IPS-20b (cell line): ENCODE measurements around the gene HMCN2.

Experiments
- H3K27ac ChIP-seq: one replicate; pipeline ENCODE4 v1.5.1; 2013; ENCODE audit warnings: low read length
- H3K27me3 ChIP-seq: 2 replicates; pipeline ENCODE4 v1.6.1; 2013; ENCODE audit warnings: mild to moderate bottlenecking, low read length, inconsistent platforms; ENCODE audit not compliant: insufficient read depth
- H3K36me3 ChIP-seq: 2 replicates; pipeline ENCODE4 v1.6.1; 2013; ENCODE audit warnings: low read depth, mild to moderate bottlenecking, inconsistent platforms, low read length, moderate library complexity; ENCODE audit not compliant: insufficient read depth
- H3K4me1 ChIP-seq: 2 replicates; pipeline ENCODE4 v1.6.1; 2013; ENCODE audit warnings: mild to moderate bottlenecking, control low read depth, inconsistent platforms, low read length, moderate library complexity; ENCODE audit not compliant: insufficient read depth
- H3K4me3 ChIP-seq: 2 replicates; pipeline ENCODE4 v1.5.1; 2013; ENCODE audit warnings: mild to moderate bottlenecking, low read length, inconsistent platforms
- H3K9ac ChIP-seq: 2 replicates; pipeline ENCODE4 v1.6.1; 2013; ENCODE audit warnings: low read depth, mild to moderate bottlenecking, inconsistent platforms, low read length, moderate library complexity
- H3K9me3 ChIP-seq: 2 replicates; pipeline ENCODE4 v1.6.1; 2013; ENCODE audit warnings: mild to moderate bottlenecking, low read depth, low read length, inconsistent platforms; ENCODE audit not compliant: insufficient read depth

HMCN2 gene

DNA sequence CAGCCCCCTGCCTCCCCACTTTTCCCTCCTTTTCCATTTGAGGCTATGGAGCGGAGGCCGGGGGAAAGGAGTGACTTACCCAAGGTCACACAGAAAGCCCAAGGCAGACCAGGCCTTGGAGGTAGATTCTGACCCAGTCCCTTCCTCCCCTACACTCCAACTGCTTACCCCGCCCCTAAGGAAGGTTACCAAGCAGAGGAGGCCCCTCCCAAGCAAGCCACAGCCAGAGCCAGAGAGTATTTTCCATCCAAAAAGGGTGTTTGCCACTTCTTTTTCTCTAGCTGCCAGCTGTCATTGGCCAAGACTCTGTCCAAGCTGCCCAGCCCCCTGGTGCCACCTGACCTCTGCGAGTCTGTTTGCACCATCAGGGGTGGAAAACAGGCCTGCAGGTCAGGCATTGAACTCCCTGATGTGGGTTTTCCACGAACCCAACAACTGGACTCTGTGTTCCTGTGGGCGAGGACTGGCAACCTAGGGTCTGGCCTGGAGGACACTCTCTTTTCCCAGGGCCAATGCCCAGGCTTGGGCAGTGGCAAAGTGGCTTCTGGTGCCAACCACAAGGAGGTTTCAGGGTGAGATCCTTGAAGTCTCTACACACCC, 172.9 kb downstream of the HMCN2 start:
- Histone ChIP-seq H3K4me3 (no peak overlapping the region), H3K9ac (no peak overlapping the region), H3K36me3 (no peaks in the 10 kb centered on the region), H3K4me1 (no peaks in the 10 kb centered on the region), H3K27ac (no peak overlapping the region), H3K9me3 (no peaks in the 10 kb centered on the region; the same call in 1 of the 2 replicates), H3K27me3 (peaks cover 25% of the 10 kb centered on the region)

- Histone ChIP-seq H3K36me3 (no peaks in the 10 kb centered on the region), H3K9me3 (no peaks in the 10 kb centered on the region; the same call in 1 of the 2 replicates), H3K27ac (no peak overlapping the region), H3K9ac (no peak overlapping the region), H3K4me1 (peaks cover 4% of the 10 kb centered on the region; the same call in 1 of the 2 replicates), H3K27me3 (peaks cover 34% of the 10 kb centered on the region), H3K4me3 (no peak overlapping the region)
Measured at GRCh38 chr9:130441031-130441430, 175.5 kb downstream of the HMCN2 start.

GRCh38 chr9:130442746-130443455, 177.3 kb downstream of the HMCN2 start:
- no peak overlapping the region for H3K9ac ChIP-seq
- no peaks in the 10 kb centered on the region; the same call in 1 of the 2 replicates for H3K9me3 ChIP-seq
- no peaks in the 10 kb centered on the region for H3K36me3 ChIP-seq
- peaks cover 44% of the 10 kb centered on the region for H3K27me3 ChIP-seq
- H3K27ac ChIP-seq = no peak overlapping the region
- H3K4me1 ChIP-seq = peaks cover 21% of the 10 kb centered on the region
- no peak overlapping the region for H3K4me3 ChIP-seq

GRCh38 chr9:130443456-130443801, 177.9 kb downstream of the HMCN2 start:
- H3K4me1 ChIP-seq = peaks cover 25% of the 10 kb centered on the region
- no peak overlapping the region for H3K9ac ChIP-seq
- H3K27me3 ChIP-seq = peaks cover 44% of the 10 kb centered on the region
- H3K27ac ChIP-seq = no peak overlapping the region
- no peaks in the 10 kb centered on the region; the same call in 1 of the 2 replicates for H3K9me3 ChIP-seq
- H3K4me3 ChIP-seq = no peak overlapping the region
- H3K36me3 ChIP-seq = no peaks in the 10 kb centered on the region

- Histone ChIP-seq H3K27ac (no peak overlapping the region), H3K4me1 (peaks cover 25% of the 10 kb centered on the region), H3K27me3 (peaks cover 44% of the 10 kb centered on the region), H3K4me3 (peak overlapping the region; percentile 64; the same call in 1 of the 2 replicates), H3K9ac (no peak overlapping the region), H3K36me3 (no peaks in the 10 kb centered on the region), H3K9me3 (no peaks in the 10 kb centered on the region; the same call in 1 of the 2 replicates)
Measured at GRCh38 chr9:130443840-130444492, 178.4 kb downstream of the HMCN2 start.

DNA sequence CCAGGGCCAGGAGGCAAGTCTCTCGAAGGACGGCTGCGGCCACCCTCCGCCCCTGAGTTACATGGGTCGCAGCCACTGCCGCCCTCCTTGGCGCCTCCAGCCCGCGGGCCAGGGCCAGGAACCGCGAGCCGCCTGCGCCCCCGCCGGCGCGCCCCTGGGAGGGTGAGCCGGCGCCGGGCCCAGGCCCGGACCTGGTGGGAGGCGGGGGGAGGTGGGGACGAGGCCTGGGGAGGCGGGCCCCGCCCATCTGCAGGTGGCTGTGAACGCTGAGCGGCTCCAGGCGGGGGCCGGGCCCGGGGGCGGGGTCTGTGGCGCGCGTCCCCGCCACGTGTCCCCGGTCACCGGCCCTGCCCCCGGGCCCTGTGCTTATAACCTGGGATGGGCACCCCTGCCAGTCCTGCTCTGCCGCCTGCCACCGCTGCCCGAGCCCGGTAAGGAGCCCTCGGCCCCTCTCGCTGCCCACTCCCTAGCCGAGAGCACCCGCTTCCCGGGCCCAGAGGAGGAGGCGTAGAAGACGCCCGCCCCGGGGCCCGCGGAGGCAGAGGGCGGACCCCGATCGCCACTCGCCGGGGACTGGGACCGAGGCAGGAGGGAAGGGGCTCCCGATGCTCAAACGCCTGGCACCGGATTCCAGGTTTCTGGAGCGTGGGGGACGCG, 179.1 kb downstream of the HMCN2 start, which contains the start of gene ASS1:
Gene ASS1 (plus strand): TSS at position 397 of the 657 bp plus-strand sequence. CDS start 7,268 bp downstream, outside the sequence.
- H3K9ac ChIP-seq = peak within 1 kb of the TSS; percentile 61; the same call in 1 of the 2 replicates
- H3K36me3 ChIP-seq = no peaks in the 10 kb centered on the region
- H3K4me3 ChIP-seq = peak within 1 kb of the TSS; percentile 64
- peaks cover 25% of the 10 kb centered on the region for H3K4me1 ChIP-seq
- no peak within 1 kb of the TSS for H3K27ac ChIP-seq
- H3K27me3 ChIP-seq = peaks cover 44% of the 10 kb centered on the region
- H3K9me3 ChIP-seq = no peaks in the 10 kb centered on the region; the same call in 1 of the 2 replicates

DNA sequence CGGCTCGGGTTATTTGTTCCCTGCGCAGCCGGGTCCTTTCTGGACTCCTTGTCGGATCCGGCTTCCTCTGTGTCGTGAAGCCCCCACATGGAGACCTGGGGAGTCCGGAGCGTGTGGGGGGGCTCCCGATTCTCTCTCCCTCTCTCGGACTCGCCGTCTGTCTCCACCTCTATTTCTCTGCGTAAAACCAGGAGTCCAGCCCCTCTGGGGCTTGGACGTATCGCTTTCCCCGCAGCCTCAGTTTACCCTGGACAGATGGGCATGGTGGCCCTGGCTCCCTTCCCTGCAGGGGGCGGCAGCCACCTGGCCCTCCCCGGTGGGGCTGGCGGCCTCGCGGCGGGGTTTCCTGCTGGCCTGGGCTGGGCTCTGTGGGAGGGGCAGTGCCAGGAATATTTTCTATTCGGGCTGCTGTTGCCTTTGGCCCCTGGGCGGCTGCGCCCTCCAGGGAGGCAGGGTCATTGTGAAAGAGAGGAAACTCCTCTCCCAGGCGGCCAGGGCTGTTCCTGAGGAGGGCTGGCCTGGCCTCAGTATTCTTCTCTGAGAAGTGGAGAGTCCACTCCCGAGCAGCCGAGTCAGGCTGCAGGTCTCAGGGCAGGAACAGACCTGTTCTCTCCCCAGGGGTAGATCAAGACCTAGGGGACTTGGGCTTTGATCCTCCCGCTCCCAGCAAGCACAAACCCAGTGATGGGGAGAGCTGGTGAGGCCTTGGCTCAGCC, 179.9 kb downstream of the HMCN2 start:
- Histone ChIP-seq H3K36me3 (no peaks in the 10 kb centered on the region), H3K4me3 (peak overlapping the region; percentile 64), H3K9me3 (no peaks in the 10 kb centered on the region; the same call in 1 of the 2 replicates), H3K9ac (peak overlapping the region; percentile 61; the same call in 1 of the 2 replicates), H3K4me1 (peaks cover 25% of the 10 kb centered on the region), H3K27me3 (peaks cover 44% of the 10 kb centered on the region), H3K27ac (no peak overlapping the region)

GRCh38 chr9:130446101-130446861, 180.7 kb downstream of the HMCN2 start:
- H3K9ac ChIP-seq = peak overlapping the region; percentile 61; the same call in 1 of the 2 replicates
- no peaks in the 10 kb centered on the region for H3K36me3 ChIP-seq
- peak overlapping the region; percentile 64 for H3K4me3 ChIP-seq
- peaks cover 44% of the 10 kb centered on the region for H3K27me3 ChIP-seq
- no peak overlapping the region for H3K27ac ChIP-seq
- no peaks in the 10 kb centered on the region for H3K9me3 ChIP-seq
- peaks cover 25% of the 10 kb centered on the region for H3K4me1 ChIP-seq

DNA sequence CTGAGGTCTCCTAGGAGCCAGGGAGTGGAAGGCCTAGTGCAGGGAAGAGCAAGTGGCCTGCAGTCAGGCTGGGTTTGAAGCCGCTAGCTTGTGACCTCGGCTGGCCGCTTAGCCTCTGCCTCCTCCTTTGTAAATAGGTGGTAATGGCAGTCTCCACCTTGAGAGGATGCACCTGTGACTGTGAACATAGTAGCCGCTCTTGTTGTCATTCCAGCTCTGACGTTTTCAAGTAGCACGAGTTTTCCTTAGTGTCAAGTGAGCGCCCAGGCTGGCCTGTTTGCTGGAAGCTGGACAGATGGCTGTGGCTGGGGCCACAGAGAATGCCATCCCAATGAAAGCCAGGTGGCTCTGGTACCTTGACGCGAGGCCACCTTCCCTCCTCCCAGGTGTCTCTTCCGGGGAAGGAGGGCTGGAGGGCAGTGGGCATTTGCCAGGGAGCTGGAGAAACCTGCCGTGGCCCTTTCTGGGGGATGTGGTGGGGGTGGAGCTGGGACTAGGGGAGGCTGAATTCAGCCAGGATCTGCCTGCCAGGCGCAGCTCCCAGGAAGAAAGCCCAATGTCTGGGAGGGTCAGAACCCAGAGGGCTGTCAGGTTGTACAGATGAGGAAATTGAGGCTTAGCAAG, 181.7 kb downstream of the HMCN2 start:
- Histone ChIP-seq H3K27ac (no peak overlapping the region), H3K4me1 (peaks cover 25% of the 10 kb centered on the region)

DNA sequence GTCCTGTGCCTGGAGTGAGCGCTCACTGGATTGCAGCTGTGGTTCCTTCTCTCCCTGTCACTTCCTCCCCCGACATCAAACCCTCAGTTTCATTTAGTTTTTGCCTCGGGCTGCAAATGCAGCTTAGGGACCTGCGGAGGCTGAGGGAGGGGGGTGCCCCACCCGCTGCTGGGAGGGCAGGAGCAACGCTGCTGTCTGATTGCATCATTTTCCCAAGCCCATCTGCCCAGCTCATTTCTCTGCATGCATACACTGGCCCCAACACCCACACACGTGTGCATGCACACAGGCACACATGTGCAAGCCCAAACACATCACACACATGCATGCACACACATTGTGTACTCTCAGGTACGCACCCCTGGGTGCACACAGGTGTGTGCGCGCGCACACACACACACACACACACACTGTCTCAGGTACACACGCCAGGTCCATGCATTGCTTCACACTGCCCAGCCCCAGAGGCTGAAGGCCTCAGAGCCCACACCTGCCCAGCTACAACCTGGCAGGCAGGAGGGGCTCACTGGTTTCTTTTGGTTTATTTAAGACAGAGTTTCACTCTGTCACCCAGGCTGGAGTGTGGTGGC, 182.6 kb downstream of the HMCN2 start:
- Histone ChIP-seq H3K9me3 (no peaks in the 10 kb centered on the region), H3K27me3 (peaks cover 42% of the 10 kb centered on the region), H3K27ac (no peak overlapping the region), H3K4me3 (peak overlapping the region; percentile 64; the same call in 1 of the 2 replicates), H3K9ac (peak overlapping the region; percentile 60; the same call in 1 of the 2 replicates), H3K36me3 (no peaks in the 10 kb centered on the region), H3K4me1 (peaks cover 25% of the 10 kb centered on the region)

More for the DNA sequence above, 181.7 kb downstream of the HMCN2 start:
- peaks cover 44% of the 10 kb centered on the region for H3K27me3 ChIP-seq
- H3K9ac ChIP-seq = peak overlapping the region; percentile 61; the same call in 1 of the 2 replicates
- H3K4me3 ChIP-seq = peak overlapping the region; percentile 64; the same call in 1 of the 2 replicates
- no peaks in the 10 kb centered on the region for H3K36me3 ChIP-seq
- H3K9me3 ChIP-seq = no peaks in the 10 kb centered on the region
